ENCODE measurements around the gene LMBRD2. TPM values are rescaled to one million over a fixed set of nuclear protein-coding genes. Genes with fewer than 3 reads are reported as not detected.
A peak's percentile ranks its signal among the peaks of the same experiment; 100 is the strongest.
"Not testable (repeated sequence)": the region's sequence is repeated elsewhere in the genome, so short reads cannot be mapped to it uniquely, and the experiment has no call there.

The LMBRD2 gene
- total RNA-seq (2014; rRNA removed; shearing (Covaris generic)), result 7.2 and 10.3 TPM in 2 replicates

DNA sequence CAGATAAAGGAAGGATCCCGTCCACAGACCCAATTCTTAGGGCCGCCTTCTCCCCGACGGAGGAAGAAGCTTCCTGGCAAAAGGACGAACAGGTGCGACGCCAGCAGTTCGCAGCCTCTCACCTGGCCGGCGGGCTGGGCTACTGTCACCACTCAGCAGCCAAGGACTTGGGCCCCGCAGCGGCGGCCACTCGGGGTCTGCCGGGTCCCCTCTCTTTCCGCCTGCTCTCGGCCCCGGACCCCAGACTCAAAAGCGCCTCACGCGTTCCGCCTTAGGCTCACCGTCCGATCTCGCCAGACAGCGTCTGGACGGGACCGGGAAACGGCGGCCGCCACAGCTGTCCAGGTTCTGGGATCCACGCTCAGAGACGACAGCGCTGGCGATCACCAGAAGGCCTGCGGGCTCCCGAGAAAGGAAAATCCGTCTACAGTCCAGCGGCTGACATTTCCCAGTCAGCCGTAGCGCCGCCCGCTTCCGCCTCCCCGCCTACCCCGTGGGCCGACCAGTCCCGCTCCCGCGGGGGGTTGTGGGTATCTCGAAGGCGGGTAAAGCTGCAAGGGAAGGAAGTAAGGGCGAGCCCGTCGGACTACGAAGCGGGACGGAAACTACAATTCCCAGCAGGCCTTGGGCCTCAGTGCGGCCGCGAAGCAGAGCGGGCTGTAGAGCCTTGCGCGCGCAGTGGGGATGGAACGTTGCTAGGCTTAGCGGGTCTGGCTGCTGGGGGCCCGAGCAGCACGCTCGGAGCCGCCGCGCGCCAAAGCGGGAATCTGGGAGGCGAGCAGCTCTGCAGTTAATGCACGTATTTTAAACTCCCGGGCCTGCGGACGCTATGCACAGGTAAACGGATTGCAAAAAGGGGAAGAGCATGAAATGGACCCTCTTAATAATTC is at the start of gene LMBRD2, which contains the start of gene SKP2:
Gene LMBRD2 (minus strand): TSS at position 454 of the 890 bp plus-strand sequence. CDS start 8,538 bp downstream, outside the sequence.
Gene SKP2 (plus strand): TSS at position 678 of the 890 bp plus-strand sequence. CDS start 152 bp downstream, at position 830.
- peak; percentile 99 for DNase-seq (ENCODE audit: low read depth)

DNA sequence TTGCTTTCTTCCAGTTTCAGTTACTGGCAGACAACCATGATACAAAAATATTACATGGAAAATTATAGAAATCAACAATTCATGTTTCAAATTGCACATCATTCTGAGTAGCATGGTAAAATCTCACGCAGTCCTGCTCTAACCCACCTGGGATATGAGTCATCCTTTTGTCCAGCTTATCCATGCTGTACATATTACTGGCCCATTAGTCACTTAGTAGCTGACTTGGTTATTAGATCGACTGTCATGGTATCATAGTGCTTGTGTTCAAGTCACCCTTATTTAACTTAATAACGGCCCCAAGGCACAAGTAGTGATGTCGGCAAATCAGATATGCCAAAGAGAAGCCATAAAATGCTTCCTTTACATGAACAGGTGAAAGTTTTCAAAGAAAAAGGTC is 48.8 kb upstream of the LMBRD2 start:
- DNase-seq (ENCODE audit: low read depth), result peak; percentile 74

DNA sequence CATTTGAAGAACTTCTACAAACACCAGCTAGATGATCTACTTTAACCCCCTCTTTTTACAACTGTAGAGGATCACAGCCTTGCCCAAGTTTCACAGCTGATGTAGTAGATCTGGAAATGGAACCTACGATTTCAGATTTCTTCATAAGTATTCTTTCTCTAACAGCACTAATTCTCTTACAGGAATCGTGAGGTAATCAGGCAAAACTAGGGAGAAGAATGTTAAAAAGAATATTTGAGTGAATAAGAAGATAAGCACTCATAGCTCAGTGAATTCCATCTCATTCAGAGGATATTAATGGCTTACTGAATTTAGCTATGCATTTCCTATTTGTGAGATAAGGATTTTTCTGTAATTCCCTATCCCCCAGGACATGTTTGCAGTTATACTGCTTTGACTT is 47.9 kb upstream of the LMBRD2 start:
- DNase-seq (ENCODE audit: low read depth), result no peak

DNA sequence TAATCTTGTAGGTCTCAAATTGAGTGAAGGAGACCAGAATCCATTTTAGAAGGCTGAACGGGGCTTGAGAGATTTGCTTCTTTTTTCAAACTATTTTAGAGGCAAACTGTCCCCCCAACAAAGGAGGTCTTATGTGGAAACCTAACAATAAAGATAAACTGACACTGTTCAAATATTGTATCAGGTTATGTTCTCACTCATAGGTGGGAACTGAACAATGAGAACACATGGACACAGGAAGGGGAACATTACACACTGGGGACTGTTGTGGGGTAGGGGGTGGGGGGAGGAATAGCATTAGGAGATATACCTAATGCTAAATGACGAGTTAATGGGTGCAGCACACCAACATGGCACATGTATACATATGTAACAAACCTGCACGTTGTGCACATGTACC is 47.1 kb upstream of the LMBRD2 start:
- DNase-seq (ENCODE audit: low read depth), result not testable (repeated sequence)

DNA sequence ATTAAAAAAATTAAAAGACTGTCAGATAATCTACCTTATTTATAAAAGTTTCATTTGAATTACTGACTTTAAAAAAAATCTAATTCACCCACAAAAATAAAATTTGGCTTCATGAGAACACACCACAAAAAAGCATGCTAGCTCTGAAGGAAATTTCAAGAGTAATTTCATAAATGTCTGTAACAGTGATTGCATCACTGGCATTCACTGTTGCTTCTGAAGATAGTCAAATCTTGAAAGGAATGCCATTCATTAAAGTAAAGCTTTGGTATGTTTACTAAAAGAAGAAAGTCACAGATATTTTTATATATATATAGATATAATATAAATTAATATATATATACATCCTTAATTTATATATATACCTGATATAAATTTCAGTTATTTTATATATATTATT is 46.6 kb upstream of the LMBRD2 start:
- DNase-seq (ENCODE audit: low read depth), result no peak

DNA sequence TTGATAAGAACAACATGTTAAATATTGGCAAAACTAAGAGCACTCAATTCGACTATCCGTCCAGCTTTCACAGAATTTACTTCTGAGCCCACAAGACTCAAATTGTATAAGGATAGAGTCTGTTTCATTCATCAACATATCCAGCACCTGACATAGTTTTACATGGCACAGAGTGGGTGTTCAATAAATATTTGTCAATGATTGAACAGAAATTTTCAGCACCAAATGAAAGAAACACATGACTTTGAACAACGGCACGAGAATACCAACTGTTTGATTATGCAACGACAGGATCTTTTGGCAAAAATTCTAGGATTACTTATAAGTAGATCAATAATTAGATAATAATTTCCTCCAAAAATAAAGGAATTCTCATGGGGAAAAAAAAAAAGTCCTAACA is 42.1 kb upstream of the LMBRD2 start:
- DNase-seq (ENCODE audit: low read depth), result no peak

DNA sequence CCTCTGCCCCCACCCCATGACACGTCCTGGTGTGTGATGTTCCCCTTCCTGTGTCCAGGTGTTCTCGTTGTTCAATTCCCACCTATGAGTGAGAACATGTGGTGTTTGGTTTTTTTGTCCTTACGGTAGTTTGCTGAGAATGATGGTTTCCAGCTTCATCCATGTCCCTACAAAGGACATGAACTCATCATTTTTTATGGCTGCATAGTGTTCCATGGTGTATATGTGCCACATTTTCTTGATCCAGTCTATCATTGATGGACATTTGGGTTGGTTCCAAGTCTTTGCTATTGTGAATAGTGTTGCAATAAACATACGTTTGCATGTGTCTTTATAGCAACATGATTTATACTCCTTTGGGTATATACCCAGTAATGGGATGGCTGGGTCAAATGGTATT is 32.7 kb upstream of the LMBRD2 start:
- DNase-seq (ENCODE audit: low read depth), result not testable (repeated sequence)

DNA sequence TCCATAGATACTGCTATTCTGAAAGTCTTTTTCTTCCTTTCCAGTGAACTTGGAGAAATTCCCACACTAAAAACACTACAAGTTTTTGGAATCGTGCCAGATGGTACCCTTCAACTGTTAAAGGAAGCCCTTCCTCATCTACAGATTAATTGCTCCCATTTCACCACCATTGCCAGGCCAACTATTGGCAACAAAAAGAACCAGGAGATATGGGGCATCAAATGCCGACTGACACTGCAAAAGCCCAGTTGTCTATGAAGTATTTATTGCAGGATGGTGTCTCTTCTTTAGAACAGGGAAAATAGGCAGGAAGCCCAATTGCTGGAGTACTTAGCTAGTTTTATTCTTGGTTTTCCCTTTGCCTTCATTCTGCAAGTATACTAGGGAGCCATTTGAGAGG is 30.1 kb upstream of the LMBRD2 start:
- DNase-seq (ENCODE audit: low read depth), result no peak

DNA sequence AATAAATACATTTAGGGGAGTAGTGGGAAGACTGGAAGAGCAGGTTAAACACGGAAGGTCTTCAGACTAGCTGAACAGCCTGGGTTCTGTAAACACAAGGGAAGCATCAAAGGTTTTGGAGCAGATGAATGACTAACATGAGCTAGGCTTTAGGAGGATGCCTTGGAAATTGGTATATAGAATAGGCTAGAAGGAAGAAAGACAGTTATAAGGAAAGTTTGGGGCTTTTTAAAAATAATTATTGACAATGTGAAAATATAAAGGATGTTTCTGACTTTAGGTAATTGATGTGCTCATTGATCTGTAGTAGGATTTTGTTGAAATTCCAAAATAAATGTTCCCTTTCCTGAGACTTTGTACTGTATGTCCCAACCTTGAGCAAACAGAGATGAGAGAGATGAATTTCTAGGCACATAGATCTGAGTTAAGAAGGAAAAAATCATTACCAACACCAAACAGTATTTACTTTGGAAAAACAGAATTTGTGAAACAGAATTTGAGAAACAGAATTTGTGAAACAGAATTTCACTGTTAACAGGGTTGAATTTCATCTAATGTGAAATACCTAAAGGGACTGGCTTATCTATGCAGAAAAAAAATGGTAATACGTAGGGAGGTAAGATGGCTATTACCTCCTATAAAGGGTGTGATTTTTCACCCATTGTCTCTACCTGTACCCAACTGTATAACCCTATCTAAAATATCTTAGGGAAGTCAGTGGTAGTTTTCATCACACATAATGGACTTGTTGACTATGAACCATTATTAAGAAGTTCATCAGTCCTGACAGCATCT is 29.1 kb upstream of the LMBRD2 start:
- no peak for DNase-seq (ENCODE audit: low read depth)

DNA sequence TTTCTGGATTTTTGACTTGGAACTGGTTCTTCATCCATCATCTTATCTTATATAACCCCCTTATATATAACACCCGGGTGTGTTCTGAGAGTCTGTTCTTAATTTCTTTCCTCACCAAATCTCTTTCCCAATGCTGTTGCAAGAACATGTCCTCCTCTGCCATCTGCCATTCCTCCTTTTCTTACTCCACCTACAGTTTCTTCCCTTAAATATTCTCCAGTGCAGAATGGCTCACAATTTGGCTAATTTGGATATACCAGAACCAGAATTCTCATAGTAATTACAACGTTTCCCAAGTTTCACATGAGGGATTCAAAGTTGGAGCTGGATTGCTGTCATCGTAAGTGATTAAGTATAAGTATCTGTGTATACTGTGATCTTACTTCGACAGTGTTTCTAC is 28.3 kb upstream of the LMBRD2 start:
- no peak for DNase-seq (ENCODE audit: low read depth)

DNA sequence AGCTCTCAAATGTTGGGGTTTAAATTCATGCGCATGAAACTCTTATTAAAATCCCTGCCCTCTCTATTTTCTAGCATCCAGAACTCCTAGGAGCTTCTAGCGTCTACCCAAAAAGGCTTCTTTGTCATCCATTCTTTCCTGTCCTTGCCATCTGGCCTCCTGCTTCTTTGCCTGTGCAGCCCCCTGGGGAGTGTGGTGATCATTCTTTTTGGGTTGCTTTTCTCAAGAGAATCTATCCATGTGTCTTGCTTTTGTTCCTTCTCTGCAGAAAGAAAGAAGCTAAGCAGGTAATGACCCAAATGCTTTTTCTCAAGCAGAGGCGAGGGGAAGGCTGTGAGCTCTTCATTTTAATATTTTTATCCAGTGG is 26.8 kb upstream of the LMBRD2 start:
- no peak for DNase-seq (ENCODE audit: low read depth)

DNA sequence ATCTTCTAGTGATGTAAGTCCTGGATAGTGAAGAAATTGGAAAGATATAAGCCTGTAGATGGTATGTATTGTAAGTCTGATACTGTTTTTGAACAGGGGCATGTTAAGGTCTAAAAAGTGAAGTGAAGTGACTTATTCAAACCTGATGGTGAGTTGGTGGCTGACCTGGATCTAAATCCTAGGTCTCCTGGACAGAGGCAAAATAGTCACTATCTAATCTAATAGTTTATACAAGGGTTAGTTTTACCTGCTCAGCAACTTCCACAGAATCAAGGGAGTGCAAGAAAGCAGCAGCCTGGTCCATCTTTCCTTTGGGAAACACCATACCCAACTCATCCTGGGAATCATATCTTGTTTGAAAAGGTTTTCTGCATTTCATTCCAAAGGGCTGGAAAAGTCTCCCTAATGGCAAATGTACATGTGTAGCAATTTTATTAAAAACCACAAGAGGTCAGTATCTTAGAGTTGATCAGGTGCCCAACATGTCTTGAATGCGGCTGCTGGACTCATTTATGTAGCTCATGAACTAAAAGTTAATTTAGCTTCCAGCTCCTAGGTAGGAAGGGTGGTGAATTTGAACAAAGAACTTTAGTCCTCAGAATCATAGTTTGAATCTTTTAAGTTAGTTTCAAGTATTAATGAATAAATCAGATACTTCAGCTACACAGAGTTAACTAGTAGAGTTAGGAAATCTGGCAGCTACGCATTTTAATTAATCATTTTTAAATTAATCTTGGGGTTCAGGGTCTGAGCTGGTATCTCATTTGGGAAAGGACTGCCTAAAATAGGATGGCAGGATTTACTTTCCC is 26.2 kb upstream of the LMBRD2 start:
- DNase-seq (ENCODE audit: low read depth), result peak; percentile 49

DNA sequence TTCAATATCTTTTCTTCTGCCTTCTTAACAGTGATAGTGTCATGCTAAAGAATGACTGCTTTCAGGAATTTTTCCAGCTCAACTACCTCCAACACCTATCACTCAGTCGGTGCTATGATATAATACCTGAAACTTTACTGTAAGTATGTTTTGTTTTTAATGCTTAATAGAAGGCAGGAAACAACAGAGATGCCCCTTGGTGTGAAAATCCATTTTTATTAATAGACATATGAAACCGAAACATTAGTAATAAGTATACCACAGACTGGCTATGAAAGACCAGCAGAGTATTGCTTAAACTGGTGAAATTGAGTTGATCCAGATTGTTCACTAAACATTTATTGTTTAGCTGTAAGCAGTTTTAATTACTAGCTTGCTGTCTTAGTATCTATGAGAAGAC is 25.5 kb upstream of the LMBRD2 start:
- DNase-seq (ENCODE audit: low read depth), result no peak

DNA sequence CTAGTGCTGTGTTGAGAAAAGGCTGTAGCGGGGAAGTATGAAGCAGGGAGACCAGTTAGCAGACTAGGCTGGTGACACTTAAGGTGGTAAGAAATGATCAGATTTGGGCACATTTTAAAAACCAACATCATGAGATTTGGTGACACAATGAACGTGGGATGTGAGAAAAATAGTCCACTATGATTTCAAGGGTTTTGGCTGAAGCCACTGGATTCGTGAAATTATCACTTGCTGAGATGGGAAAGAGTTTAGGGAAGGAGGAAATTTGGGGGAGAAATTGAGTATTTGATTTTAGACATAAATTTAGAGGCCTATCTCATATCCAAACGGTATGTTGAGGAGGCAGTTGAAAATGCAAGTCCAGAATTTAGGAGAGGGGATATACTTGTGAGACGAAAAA is 23.4 kb upstream of the LMBRD2 start:
- no peak for DNase-seq (ENCODE audit: low read depth)

DNA sequence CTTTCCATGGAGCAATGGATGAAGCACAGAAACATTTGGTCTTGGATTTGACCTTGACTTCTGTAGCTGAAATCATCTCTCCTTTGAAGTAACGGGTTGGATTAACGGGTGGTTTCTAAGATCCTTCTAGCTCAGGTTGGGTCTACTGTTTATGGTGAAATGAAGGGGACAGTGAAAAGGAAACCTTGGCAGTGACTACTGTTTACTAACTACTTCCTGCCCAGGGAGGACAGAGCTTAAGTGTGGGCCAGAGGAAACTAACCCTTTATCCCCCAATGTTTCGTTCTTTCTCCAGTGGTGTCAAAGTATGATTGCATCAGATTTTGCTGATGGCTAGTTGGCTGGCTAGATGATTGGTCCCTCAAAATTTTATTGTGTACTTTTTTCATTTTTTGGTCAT is 22.4 kb upstream of the LMBRD2 start:
- peak; percentile 18 for DNase-seq (ENCODE audit: low read depth)

DNA sequence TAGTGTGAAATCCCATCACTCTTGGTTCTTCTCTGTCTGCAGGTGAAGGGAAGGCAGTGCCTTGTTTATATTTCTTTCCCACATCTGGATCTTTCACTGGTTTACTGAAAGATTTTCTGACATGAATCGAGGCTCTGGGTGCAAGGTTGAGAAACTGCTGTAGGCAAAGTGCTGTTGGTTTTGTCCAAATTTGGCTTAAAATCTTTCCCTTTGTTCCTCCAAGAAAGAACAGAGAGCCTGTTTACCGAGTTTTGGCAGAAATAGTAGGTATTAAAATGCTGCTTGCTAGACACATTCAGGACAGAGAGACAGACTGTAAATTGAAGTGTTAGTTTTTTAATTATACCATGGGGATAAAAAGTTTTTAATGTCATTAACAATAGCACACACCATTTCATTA is 21.7 kb upstream of the LMBRD2 start:
- DNase-seq (ENCODE audit: low read depth), result no peak

DNA sequence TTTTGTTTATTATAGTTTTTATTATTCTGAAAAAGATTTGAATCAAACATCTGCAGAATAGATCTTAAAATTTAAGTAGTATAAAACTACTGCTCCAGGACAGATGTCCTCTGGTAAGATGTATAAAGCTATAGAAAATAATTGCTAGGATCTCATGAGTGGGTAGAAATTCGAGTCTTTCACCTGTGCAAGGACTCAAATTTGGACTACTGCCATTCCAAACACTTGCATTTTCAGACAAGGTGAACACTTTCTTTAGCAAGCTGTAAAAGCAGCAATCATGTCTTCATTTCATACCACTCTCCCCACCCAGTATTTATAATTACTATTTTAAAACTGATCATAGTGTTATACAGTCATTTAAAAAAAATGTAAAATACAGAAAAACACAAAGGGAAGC is 20.9 kb upstream of the LMBRD2 start:
- DNase-seq (ENCODE audit: low read depth), result no peak

DNA sequence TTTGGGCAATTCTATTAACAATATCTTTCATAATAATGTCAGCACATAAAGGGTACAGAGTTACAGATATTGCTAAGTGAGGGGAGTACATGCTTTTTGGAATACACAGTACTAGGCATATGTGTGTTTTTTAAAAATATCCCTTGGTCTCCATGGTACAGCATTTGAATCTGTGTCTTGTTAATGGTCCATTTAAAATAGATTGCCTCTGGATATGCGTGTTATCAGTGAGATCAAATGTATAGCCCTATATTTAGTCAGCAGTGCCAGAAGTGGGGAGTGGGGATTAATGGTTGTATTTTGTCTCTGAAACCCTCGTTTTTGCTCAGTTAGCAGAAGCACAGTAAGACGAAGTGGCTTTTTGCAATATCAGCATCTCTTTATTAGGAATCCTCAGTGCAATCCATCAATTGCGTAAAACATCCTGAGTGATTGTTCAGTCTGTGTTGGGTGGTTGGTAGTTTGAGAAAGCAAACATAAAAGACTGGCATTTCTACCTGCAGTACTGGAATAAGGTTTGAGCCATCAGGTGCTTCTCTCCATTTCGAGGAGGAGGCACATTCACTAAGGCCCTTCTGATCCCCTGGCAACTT is 19.2 kb upstream of the LMBRD2 start:
- DNase-seq (ENCODE audit: low read depth), result no peak

DNA sequence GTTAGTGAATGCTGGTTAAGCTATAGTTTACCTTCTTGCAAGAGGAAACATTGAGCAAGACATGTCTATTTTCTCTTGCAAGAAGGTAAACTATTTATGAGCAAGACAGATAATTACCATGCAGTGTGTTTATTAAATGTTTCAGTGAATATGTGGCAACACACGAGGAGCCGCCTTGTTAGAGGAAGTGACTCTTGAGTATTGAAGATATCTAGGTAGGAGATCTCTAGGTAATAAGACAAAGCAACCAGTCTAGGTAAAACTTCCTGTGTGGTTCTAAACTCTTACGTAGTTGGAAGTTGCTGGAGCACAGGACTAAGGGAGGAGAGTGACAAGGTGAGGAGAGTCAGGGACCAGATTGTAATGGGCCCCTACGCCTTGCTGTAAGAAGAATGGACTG is 17.1 kb upstream of the LMBRD2 start:
- DNase-seq (ENCODE audit: low read depth), result no peak

DNA sequence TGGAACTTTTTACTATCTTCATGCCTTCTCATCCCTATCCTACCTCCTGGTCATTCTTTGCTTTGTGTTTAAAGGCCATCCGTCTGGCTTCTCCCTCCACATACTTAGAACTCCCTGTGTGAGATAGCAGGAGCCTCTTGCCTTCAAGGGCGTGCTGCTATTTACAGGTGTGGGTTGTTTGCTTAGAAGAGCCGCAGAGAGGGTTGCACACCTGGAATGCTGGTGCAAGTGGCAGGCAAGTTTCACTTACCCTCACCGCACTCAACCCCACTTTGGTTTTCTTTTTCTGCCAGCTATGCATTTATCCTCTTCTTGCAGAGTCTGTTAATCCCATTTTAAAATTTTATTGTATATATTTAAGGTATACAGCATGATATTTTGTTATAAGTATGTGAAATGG is 12.8 kb upstream of the LMBRD2 start:
- no peak for DNase-seq (ENCODE audit: low read depth)

DNA sequence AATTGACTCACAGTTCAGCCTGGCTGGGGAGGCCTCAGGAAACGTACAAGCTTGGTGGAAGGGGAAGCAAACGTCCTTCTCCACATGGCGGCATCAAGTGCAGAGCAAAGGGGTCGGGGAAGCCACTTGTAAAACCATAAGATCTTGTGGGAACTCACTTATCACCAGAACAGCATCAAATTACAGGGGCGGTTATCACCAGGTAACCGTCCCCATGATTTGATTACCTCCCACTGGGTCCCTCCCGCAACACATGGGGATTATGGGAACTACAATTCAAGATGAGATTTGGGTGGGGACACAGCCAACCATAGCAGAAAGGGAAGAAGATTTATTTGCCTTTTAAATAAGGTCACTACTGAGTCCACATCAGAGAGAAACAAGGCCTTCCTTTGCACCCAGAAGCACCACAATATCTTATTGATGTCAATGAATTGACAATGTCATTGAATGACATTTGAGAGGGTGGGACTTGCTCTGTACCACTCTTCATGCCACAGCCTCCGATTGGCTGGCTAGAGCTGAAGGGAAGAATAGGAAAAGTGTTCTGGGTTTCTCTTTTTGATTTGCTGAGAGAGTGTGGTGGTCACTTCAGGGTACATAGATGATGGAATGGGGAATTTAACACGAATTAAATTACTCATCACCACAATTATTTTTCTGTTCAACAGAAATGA is 11.3 kb upstream of the LMBRD2 start:
- no peak for DNase-seq (ENCODE audit: low read depth)

All from M059J (cell line).